ENCODE measurements around the gene SNCG. TPM values are rescaled to one million over a fixed set of nuclear protein-coding genes. Genes with fewer than 3 reads are reported as not detected.

Gene SNCG
- total RNA-seq, 1 donor from 2014 or later: 25.0 TPM

GRCh38 chr10:86962136-86962980, 4.0 kb downstream of the SNCG start:
- H3K27ac ChIP-seq: no peak overlapping the region
- DNase-seq: no peak
- intact Hi-C loops (cut with DNase I): no loop called here

GRCh38 chr10:86962981-86963310, 4.5 kb downstream of the SNCG start:
- intact Hi-C loops (cut with DNase I): no loop called here
- peaks cover 53% of the 10 kb centered on the region for H3K4me1 ChIP-seq
- no peaks in the 10 kb centered on the region for H3K36me3 ChIP-seq
- H3K4me3 ChIP-seq: no peak overlapping the region
- ATAC-seq (no peak), DNase-seq (no peak)
- no peak for TF ChIP-seq CTCF (IDR thresholded peaks at IDR 0.05)
- H3K9me3 ChIP-seq: no peaks in the 10 kb centered on the region
- H3K27me3 ChIP-seq (ENCODE audit: low read depth): no peaks in the 10 kb centered on the region
- no peak overlapping the region for H3K27ac ChIP-seq

More at GRCh38 chr10:86962136-86962980, 4.0 kb downstream of the SNCG start:
- Histone ChIP-seq H3K27me3 (ENCODE audit: low read depth) (no peaks in the 10 kb centered on the region), H3K4me3 (no peak overlapping the region), H3K9me3 (no peaks in the 10 kb centered on the region), H3K4me1 (peaks cover 49% of the 10 kb centered on the region), H3K36me3 (no peaks in the 10 kb centered on the region)
- no peak for TF ChIP-seq CTCF (IDR thresholded peaks at IDR 0.05)
- no peak for ATAC-seq

GRCh38 chr10:86963341-86963919, 5.0 kb downstream of the SNCG start:
- DNase-seq: no peak
- H3K27ac ChIP-seq: no peak overlapping the region

GRCh38 chr10:86964061-86964846, 5.9 kb downstream of the SNCG start:
- no peak for ATAC-seq
- intact Hi-C loops (cut with DNase I): no loop called here
- no peak for TF ChIP-seq CTCF (IDR thresholded peaks at IDR 0.05)
- H3K9me3 ChIP-seq: no peaks in the 10 kb centered on the region
- no peak for DNase-seq
- H3K27ac ChIP-seq: no peak overlapping the region
- H3K4me1 ChIP-seq: peaks cover 53% of the 10 kb centered on the region
- H3K4me3 ChIP-seq: no peak overlapping the region
- H3K36me3 ChIP-seq: no peaks in the 10 kb centered on the region
- no peaks in the 10 kb centered on the region for H3K27me3 ChIP-seq (ENCODE audit: low read depth)

More at GRCh38 chr10:86963341-86963919, 5.0 kb downstream of the SNCG start:
- Histone ChIP-seq H3K27me3 (ENCODE audit: low read depth) (no peaks in the 10 kb centered on the region), H3K4me3 (no peak overlapping the region), H3K4me1 (peaks cover 53% of the 10 kb centered on the region), H3K9me3 (no peaks in the 10 kb centered on the region), H3K36me3 (no peaks in the 10 kb centered on the region)
- no peak for ATAC-seq
- no peak for TF ChIP-seq CTCF (IDR thresholded peaks at IDR 0.05)
- intact Hi-C loops (cut with DNase I): no loop called here

GRCh38 chr10:86964847-86965190, 6.4 kb downstream of the SNCG start:
- ATAC-seq (no peak), DNase-seq (no peak)
- H3K27me3 ChIP-seq (ENCODE audit: low read depth): no peaks in the 10 kb centered on the region
- no peak for TF ChIP-seq CTCF (IDR thresholded peaks at IDR 0.05)
- no peaks in the 10 kb centered on the region for H3K36me3 ChIP-seq
- no peaks in the 10 kb centered on the region for H3K9me3 ChIP-seq
- intact Hi-C loops (cut with DNase I): no loop called here
- H3K4me3 ChIP-seq: no peak overlapping the region
- no peak overlapping the region for H3K27ac ChIP-seq
- H3K4me1 ChIP-seq: peaks cover 53% of the 10 kb centered on the region
